Smooth muscle cell (in vitro differentiated cells): Measurements from ENCODE around the gene CDH23. TPM values are rescaled to one million over a fixed set of nuclear protein-coding genes. Genes with fewer than 3 reads are reported as not detected.

Source experiments
- DNase-seq: peaks from one replicate; lab custom pipeline; 2025; ENCODE audit not compliant: unreplicated experiment; lab: John Stamatoyannopoulos, UW
- H2AFZ ChIP-seq: fragments of 200-600 bp; sonication (generic); 2 replicates; pipeline ENCODE4 v1.6.0; 2016; ENCODE audit warnings: antibody characterized with exemption, low read depth, mild to moderate bottlenecking
- H3F3A ChIP-seq: fragments of 200-600 bp; sonication (generic); 2 replicates; pipeline ENCODE4 v1.6.0; 2017; ENCODE audit warnings: antibody characterized with exemption, low read depth
- H3K27ac ChIP-seq: fragments of 200-600 bp; sonication (generic); 2 replicates; pipeline ENCODE4 v1.5.1; 2016; ENCODE audit warnings: low read depth, mild to moderate bottlenecking
- H3K27me3 ChIP-seq: fragments of 200-600 bp; sonication (generic); 2 replicates; pipeline ENCODE4 v1.6.1; 2016; ENCODE audit warnings: low read depth, mild to moderate bottlenecking
- H3K36me3 ChIP-seq: fragments of 200-600 bp; sonication (generic); 2 replicates; pipeline ENCODE4 v1.5.1; 2016; ENCODE audit warnings: low read depth
- H3K4me1 ChIP-seq: fragments of 200-600 bp; sonication (generic); 2 replicates; pipeline ENCODE4 v1.5.1; 2016; ENCODE audit warnings: low read depth
- H3K4me2 ChIP-seq: fragments of 200-600 bp; sonication (generic); 2 replicates; pipeline ENCODE4 v1.6.0; 2016; ENCODE audit warnings: mild to moderate bottlenecking
- H3K4me3 ChIP-seq: fragments of 200-600 bp; sonication (generic); 2 replicates; pipeline ENCODE4 v1.5.1; 2016; ENCODE audit warnings: mild to moderate bottlenecking
- H3K79me2 ChIP-seq: fragments of 200-600 bp; sonication (generic); 2 replicates; pipeline ENCODE4 v1.6.0; 2016; ENCODE audit warnings: low read depth, mild to moderate bottlenecking
- H3K9ac ChIP-seq: fragments of 200-600 bp; sonication (generic); 2 replicates; pipeline ENCODE4 v1.6.0; 2016; ENCODE audit warnings: low read depth
- H3K9me3 ChIP-seq: fragments of 200-600 bp; sonication (generic); replicated peaks from 2 replicates; pipeline ENCODE4 v1.5.1; 2016; ENCODE audit warnings: low read depth
- H4K20me1 ChIP-seq: fragments of 200-600 bp; sonication (generic); 2 replicates; pipeline ENCODE4 v1.6.0; 2016; ENCODE audit warnings: low read depth
- WGBS: methylation state at CpG from one replicate; pipeline ENCODE4 v1.1.7; 2016; ENCODE audit warnings: low lambda C conversion rate; 5-methylcytosine and 5-hydroxymethylcytosine counted together
- polyA plus RNA-seq: library from polyadenylated mRNA; unstranded; fragments of >200 nt; fragmentation: Nextera tagmentation; extraction: Ambion mirVana; gene quantifications from 2 replicates; pipeline ENCODE4 v1.2.1, GENCODE V29; 2016
- total RNA-seq: library from RNA; depleted of rRNA; stranded (reverse); fragments of >200 nt; gene quantifications from 2 replicates; pipeline ENCODE4 v1.2.3, GENCODE V29; 2014
- TF ChIP-seq, protein P1 (sequence below): fragments of 200-600 bp; sonication (generic); IDR thresholded peaks from 2 replicates; pipeline ENCODE4 v1.5.1; 2017; ENCODE audit warnings: borderline replicate concordance, mild to moderate bottlenecking, antibody characterized with exemption; ENCODE audit not compliant: insufficient read depth, poor library complexity, severe bottlenecking

CDH23 gene
- total and polyA plus RNA-seq, 2 experiments from 2014 or later, result 0.99 to 2.5 TPM

DNA sequence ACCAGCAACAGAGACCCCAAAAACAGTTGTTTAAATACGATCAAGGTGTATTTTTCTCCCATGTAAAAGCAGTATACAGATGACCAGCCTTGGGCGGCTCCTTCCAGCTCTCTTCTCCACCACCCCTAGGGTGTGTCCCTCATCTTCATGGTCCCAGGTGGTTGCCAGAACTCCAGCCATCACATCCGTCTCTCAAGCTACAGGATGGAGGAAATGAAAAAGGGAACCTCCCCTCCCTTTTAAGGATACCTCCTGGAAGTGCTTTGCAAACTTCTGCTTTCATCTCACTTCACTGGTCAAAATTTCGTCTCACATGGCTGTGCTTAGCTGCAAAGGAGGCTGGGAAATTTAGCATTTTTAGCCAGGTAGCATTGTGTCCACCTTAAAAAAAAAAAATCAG, 263.6 kb downstream of the CDH23 start:
- no peak overlapping the region for H3K4me3 ChIP-seq
- no peak overlapping the region for H3K27ac ChIP-seq
- H3K9ac ChIP-seq, result no peak overlapping the region
- no peaks in the 10 kb centered on the region for H3K36me3 ChIP-seq
- no peak for DNase-seq
- H2AFZ ChIP-seq, result no peak overlapping the region
- WGBS, result 94% methylated on average over 4 of the region's 4 CpGs
- H3K4me2 ChIP-seq, result no peak overlapping the region
- no peaks in the 10 kb centered on the region for H3K79me2 ChIP-seq
- H3K27me3 ChIP-seq, result peaks cover 21% of the 10 kb centered on the region
- H3F3A ChIP-seq, result no peaks in the 10 kb centered on the region
- TF ChIP-seq, protein P1, sequence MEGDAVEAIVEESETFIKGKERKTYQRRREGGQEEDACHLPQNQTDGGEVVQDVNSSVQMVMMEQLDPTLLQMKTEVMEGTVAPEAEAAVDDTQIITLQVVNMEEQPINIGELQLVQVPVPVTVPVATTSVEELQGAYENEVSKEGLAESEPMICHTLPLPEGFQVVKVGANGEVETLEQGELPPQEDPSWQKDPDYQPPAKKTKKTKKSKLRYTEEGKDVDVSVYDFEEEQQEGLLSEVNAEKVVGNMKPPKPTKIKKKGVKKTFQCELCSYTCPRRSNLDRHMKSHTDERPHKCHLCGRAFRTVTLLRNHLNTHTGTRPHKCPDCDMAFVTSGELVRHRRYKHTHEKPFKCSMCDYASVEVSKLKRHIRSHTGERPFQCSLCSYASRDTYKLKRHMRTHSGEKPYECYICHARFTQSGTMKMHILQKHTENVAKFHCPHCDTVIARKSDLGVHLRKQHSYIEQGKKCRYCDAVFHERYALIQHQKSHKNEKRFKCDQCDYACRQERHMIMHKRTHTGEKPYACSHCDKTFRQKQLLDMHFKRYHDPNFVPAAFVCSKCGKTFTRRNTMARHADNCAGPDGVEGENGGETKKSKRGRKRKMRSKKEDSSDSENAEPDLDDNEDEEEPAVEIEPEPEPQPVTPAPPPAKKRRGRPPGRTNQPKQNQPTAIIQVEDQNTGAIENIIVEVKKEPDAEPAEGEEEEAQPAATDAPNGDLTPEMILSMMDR, result no peak
- no peaks in the 10 kb centered on the region for H4K20me1 ChIP-seq
- no peaks in the 10 kb centered on the region for H3K9me3 ChIP-seq
- H3K4me1 ChIP-seq, result peaks cover 28% of the 10 kb centered on the region

DNA sequence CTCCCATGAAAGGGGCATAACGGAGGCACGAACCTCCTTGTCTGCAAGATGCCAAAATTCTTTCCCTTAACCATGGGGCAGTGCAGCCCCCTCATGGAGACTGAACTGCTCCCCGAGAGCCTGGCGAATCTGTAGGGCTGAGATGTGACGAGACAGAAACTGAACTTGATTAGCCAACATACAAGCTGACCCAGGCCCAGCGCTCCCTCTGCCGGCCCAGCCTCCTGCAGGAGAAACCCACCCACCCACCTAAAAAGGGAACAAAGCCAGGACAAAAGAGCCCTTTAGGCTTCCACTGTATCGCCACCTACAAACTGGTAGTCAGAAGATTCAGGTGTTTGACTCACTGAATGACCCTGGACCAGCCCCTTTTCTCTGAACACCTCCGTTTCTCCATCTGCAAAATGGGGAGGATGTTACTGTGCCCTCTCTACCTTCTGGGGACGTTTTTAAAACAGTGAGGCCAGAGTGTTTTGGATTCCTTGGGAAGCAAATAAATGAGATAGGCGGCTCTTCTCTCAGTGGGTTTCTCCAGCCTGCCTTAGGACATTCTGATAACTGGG, 264.4 kb downstream of the CDH23 start:
- H3K9ac ChIP-seq, result no peak overlapping the region
- no peaks in the 10 kb centered on the region for H3K36me3 ChIP-seq
- no peaks in the 10 kb centered on the region for H3F3A ChIP-seq
- no peak overlapping the region for H2AFZ ChIP-seq
- H3K4me2 ChIP-seq, result no peak overlapping the region
- H3K27me3 ChIP-seq, result peaks cover 21% of the 10 kb centered on the region
- TF ChIP-seq, protein P1, result no peak
- no peak overlapping the region for H3K4me3 ChIP-seq
- no peak for DNase-seq
- no peaks in the 10 kb centered on the region for H3K79me2 ChIP-seq
- 53% methylated on average over 11 of the region's 11 CpGs for WGBS
- no peak overlapping the region for H3K27ac ChIP-seq
- H3K4me1 ChIP-seq, result peaks cover 28% of the 10 kb centered on the region
- no peaks in the 10 kb centered on the region for H4K20me1 ChIP-seq
- no peaks in the 10 kb centered on the region for H3K9me3 ChIP-seq

DNA sequence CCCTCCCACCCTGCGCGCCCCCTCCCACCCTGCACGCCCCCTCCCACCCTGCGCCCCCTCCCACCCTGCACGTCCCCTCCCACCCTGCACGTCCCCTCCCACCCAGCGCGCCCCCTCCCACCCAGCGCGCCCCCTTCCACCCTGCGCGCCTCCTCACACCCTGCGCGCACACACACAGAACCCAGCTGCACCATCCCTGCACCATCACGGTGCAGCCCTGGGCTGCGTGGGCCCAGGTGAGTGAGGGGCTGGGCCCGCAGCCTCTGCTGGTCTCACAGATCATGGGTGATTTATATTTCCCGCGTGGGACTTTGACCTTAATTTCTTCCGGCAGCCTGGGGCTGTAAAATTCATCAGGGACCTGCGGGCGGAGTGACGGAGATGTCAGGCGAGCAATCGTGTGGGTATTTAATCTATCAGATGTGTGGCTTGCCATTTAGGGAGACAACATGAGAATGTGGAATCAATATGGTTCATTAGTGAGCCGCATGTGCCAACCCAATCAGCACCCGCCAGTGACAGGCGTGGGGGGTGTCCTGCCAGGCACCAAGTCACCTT, 265.1 kb downstream of the CDH23 start:
- Histone ChIP-seq H3K27me3 (peaks cover 21% of the 10 kb centered on the region), H3K36me3 (no peaks in the 10 kb centered on the region), H3K79me2 (no peaks in the 10 kb centered on the region), H3K9me3 (no peaks in the 10 kb centered on the region), H4K20me1 (no peaks in the 10 kb centered on the region), H3K4me2 (no peak overlapping the region), H2AFZ (no peak overlapping the region), H3F3A (no peaks in the 10 kb centered on the region), H3K9ac (no peak overlapping the region), H3K27ac (no peak overlapping the region), H3K4me3 (no peak overlapping the region), H3K4me1 (peaks cover 35% of the 10 kb centered on the region)
- DNase-seq, result no peak
- 92% methylated on average over 14 of the region's 28 CpGs for WGBS
- TF ChIP-seq, protein P1, result no peak

DNA sequence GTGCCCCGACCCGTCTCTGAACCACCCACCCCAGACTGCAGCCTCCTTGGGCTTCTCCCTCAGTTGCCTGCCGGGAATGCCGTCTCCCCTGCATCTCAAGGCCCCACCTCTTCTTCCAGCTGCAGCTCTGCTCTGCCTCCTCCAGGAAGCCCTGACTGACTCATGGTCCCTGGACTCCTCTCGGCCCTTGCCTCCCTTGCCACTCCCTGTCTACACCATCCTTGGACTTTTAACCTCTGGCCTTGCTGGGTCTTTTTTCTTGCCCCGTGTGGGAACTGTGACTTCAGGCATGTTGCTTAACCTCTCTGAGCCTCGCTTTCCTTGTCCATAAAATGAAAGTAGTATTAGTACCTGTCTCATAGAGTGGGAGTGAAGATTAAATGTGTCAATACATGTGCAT, 266.6 kb downstream of the CDH23 start:
- H3K36me3 ChIP-seq, result no peaks in the 10 kb centered on the region
- no peaks in the 10 kb centered on the region for H3K9me3 ChIP-seq
- TF ChIP-seq, protein P1, result no peak
- no peak for DNase-seq
- no peaks in the 10 kb centered on the region for H3F3A ChIP-seq
- H3K9ac ChIP-seq, result no peak overlapping the region
- peaks cover 26% of the 10 kb centered on the region for H3K4me1 ChIP-seq
- no peak overlapping the region for H3K4me2 ChIP-seq
- 76% methylated on average over 7 of the region's 7 CpGs for WGBS
- no peak overlapping the region for H3K27ac ChIP-seq
- H2AFZ ChIP-seq, result no peak overlapping the region
- H4K20me1 ChIP-seq, result no peaks in the 10 kb centered on the region
- H3K4me3 ChIP-seq, result no peak overlapping the region
- peaks cover 21% of the 10 kb centered on the region for H3K27me3 ChIP-seq
- no peaks in the 10 kb centered on the region for H3K79me2 ChIP-seq
